AG09319 (cell line): ENCODE results near the gene ELOF1.
A peak's percentile ranks its signal among the peaks of the same experiment; 100 is the strongest.

Source experiments
- DNase-seq: peaks from one replicate; pipeline ENCODE4 v3.0.0-alpha.2; 2010; ENCODE audit warnings: low read depth; ENCODE audit errors: extremely low read depth
- TF ChIP-seq, protein P1 (sequence below): IDR thresholded peaks from 2 replicates; pipeline ENCODE4 v1.5.1; 2011; ENCODE audit warnings: low read depth, mild to moderate bottlenecking, inconsistent platforms, low read length, moderate library complexity

ELOF1 gene

DNA sequence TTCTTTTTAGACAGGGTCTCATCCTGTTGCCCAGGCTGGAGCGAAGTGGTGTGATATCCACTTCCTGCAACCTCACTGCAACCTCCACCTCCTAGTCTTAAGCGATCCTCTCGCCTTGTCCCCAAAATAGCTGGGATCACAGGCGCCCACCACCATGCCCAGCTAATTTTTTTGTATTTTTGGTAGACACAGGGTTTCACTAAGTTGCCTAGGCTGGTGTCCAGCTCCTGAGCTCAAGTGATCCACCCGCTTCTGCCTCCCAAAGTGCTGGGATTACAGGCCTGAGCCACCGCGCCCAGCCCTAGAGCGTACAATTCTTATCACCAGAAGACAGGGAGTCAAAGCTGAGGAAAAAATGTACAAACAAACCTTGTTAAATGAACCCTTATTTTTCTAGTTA, 4.5 kb upstream of the ELOF1 start:
- DNase-seq = no peak
- TF ChIP-seq, protein P1, sequence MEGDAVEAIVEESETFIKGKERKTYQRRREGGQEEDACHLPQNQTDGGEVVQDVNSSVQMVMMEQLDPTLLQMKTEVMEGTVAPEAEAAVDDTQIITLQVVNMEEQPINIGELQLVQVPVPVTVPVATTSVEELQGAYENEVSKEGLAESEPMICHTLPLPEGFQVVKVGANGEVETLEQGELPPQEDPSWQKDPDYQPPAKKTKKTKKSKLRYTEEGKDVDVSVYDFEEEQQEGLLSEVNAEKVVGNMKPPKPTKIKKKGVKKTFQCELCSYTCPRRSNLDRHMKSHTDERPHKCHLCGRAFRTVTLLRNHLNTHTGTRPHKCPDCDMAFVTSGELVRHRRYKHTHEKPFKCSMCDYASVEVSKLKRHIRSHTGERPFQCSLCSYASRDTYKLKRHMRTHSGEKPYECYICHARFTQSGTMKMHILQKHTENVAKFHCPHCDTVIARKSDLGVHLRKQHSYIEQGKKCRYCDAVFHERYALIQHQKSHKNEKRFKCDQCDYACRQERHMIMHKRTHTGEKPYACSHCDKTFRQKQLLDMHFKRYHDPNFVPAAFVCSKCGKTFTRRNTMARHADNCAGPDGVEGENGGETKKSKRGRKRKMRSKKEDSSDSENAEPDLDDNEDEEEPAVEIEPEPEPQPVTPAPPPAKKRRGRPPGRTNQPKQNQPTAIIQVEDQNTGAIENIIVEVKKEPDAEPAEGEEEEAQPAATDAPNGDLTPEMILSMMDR = no peak

DNA sequence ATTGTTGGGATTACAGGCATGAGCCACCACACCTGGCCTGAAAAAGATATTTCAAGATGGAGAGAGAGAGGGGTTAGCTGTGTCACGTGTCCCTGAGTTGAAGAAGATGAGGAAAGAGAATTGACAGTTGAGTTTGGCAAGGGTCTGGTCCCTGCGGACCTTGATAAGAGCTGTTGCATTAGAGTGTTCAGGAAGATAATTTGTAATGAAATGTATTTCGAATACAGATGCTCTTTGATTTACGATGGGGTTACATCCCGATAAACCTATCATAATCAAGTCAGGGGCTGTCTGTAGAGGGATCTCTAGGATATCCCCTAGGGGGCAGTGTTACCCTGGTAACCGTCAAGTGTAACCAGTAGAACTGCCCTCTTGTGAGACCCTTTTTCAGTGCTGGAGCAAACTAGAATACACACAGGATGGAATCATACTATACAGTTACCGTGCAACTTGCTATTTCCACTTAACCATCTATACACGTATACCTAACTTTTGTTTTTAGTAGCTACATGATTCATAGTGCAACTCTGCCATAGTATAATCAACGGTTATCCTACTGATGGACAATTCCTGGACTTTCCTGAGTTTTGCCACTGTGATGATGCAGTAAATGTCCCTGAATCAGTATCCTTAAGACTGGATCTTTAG, 1.5 kb upstream of the ELOF1 start:
- peak; percentile 40 for DNase-seq
- TF ChIP-seq, protein P1 = peak; percentile 67

DNA sequence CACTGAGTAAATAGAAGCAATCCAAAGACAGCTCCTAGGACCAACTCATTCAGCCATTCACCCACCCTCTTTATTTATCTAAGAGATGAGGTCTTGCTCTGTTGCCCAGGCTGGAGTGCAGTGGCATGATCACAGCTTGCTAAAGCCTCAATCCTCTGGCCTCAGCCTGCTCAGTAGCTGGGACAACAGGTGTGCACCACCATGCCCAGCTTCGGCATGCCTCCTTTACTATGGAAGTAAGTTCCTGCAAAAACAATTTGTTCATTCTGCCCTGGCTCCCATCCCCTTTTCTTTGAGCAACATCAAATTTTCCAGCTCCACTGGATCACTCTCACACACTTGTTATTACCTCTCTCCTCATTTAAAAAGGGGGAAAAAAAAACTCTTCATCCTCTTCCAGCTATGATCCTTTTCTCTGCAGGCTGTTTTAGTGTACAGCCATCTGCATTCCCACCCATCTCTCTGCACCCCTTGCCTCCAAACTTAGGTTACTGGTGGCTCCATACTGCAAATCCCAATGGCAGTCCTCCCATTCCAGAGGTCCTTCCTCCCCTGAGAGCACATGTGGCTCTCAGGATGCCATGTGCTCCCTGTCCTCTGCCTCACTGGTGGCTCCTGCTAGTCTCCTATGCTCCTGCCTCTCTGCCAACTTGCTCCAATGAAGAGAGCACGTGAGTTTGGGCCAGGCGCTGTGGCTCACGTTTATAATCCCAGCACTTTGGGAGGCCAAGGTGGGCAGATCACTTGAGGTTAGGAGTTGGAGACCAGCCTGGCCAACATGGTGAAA, 2.2 kb downstream of the ELOF1 start:
- DNase-seq = no peak
- TF ChIP-seq, protein P1 = no peak

DNA sequence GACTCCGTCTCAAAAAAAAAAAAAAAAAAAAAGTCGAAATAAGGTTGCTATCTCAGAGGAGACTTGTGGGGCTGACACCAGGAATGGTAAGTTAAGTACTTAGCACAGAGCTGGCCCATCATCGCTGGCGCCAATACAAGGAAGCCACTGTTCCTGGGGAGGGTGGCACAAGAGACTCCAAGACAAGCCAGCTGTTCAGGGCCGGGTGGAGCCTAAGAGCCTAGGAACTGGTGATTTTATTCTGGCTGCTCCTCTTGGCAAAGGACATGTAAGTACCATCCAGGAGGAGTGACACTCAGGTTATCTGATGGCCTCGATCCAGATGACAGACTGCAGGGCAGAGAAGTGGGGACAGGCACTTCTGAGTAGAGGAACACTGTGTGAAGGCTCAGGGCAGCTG, 3.8 kb downstream of the ELOF1 start:
- DNase-seq = no peak
- TF ChIP-seq, protein P1 = no peak

DNA sequence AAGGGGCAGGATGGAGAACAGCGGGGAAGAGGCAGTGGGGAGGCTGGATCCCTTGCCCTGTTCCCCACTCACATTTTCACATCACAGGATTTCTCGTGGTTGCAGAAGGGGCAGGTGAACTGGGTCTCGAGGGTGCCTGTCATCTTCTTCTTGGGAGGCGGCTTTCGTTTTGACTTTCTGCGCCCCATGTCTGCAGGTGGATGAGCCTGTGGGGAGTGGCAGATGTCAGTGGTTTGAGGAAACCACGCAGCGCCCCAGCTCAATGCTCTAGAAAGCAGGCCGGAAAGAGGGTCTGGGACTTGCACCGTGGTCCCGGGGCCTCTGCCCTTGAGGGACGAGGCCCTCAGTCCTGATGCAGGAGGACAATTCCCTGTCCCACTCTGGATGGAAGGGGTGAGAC, 4.9 kb downstream of the ELOF1 start:
- no peak for DNase-seq
- TF ChIP-seq, protein P1 = no peak

DNA sequence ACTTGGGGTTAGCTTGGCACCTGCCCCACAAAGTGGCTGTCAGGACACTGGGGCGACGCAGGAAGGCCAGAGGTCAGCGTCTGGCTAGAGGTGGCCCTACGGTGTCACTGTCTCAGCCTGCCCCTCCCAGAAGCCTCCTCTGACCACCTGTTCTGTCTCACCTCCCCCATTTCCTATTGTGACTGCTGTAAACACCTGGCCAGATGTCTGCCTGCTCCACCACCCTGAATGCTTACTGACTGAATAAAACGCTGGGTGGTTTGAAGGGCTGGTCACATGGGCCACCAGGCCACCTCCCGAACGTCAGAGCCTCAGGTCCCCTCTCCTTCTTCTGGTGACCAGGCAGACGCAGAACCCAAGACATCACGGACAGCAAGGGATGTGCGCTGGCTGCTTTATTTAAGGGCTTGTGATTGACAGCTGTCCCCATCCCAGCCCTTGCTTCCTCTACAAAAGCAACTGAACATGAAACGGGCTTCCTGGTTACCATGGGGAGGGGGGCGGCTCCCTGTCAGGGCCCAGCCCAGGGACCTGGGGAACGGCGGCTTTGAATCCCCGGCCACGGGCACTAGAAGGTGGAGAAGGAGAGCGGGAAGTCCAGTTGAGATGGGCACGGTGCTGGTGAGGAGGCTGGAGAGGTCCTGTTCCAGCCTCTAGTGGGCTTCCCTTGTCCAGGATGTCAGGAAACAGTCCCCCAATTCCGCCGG, 6.2 kb downstream of the ELOF1 start:
- TF ChIP-seq, protein P1 = no peak
- no peak for DNase-seq
